Left renal pelvis (tissue), 4 donors: ENCODE results near the gene LAMP5. TPM values are rescaled to one million over a fixed set of nuclear protein-coding genes. Genes with fewer than 3 reads are reported as not detected.

Experiments
- DNase-seq, 4 donors: peaks; one replicate each; pipeline ENCODE4 v3.0.0-alpha.2; 2013; ENCODE audit warnings: low read depth in 4 of 4, low spot score in 3 of 4
- polyA plus RNA-seq, 4 donors: library from polyadenylated mRNA; unstranded; fragments of 120-200 nt; gene quantifications; one replicate each; pipeline ENCODE4 v1.2.1, GENCODE V29; 2013; ENCODE audit not compliant: insufficient read length in 4 of 4

The LAMP5 gene
- polyA plus RNA-seq, 4 donors, result 2.1 to 9.1 (median 6.3) TPM

DNA sequence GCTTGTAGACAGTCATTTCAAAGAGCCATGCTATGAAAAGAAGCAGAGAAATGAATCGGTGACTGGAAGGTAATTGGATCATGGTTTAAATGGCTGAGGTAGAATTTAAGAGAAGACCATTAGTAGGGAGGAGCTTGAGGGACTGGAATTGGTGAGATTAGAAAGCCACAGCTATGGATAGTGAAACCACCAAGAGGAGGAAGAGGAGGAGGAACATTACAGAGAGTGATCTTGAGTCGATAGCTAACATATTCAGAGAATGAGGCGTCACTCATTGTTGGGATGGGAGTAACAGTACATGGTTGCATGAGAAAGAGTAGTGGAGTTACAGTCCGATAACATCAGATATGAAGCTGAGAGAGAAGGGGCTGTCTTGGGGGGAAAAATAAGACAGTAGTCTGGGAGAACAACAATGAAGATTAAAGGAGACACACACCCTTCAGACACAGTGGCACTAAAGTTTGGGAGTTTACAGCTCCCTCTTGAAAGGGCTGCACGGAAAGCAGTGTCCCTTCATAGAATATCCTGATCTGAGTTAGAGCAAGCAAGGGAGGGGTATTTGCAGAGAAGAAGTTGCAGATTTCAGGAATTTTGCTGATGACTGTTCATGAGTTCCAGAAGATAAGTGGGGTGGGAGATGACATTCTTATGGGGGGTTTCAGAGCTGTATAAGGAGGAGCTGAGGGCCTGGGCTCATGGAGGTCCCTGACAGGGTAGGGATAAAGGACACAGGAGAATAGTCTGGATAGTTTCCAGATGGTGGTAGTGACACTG, 15.1 kb upstream of the LAMP5 start:
- no peak for DNase-seq

- no peak for DNase-seq
These were observed 14.3 kb upstream of the LAMP5 start for GRCh38 chr20:9500121-9500520.

GRCh38 chr20:9501473-9501872, 12.9 kb upstream of the LAMP5 start:
- DNase-seq, result no peak

- no peak for DNase-seq
These were observed 10.7 kb upstream of the LAMP5 start for GRCh38 chr20:9503526-9504245.

GRCh38 chr20:9506280-9506821, 8.0 kb upstream of the LAMP5 start:
- DNase-seq, result no peak

DNA sequence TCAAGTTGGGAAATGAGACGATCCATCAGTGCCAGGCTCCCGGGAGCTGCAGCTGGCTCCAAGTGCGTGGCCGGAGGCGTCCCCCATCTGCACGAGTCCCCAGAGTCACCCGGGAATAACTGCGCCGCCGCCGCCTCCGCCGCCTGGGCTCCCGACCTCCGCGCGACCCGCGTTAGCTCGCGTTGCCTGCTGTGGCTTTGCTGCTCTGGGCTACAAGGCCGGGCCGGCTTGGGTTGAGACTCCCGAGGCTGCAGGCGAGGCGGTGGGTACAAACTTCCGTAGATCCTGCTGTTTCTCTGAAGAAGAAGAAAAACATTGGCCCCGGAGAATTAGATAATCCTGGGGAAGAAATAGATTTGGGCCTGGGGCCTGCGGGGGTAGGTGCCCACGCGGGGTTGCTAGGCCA, 7.4 kb upstream of the LAMP5 start:
- no peak for DNase-seq

- no peak for DNase-seq
These were observed 6.7 kb upstream of the LAMP5 start for GRCh38 chr20:9507544-9508239.

DNA sequence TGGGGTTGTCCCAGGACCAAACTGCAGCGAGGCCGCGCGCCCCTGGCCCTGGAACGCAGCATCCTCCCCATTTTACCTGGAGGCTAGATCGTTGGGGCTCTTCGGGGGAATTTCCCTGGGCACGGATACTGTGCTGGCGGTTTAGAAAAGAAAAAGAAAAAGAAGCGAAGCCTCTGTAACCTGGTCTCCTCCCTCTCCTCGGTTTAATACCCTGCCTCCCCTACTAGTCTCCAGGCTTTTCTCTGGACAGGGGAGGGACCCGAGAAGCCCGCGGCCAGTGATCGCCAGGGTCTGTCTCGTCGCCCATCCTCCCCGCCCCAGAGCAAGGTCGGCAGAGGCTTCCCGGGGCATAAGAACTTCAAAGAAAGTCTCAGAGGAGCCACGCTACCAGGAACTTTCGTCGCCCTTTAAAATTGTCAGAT, 6.1 kb upstream of the LAMP5 start:
- no peak for DNase-seq

DNA sequence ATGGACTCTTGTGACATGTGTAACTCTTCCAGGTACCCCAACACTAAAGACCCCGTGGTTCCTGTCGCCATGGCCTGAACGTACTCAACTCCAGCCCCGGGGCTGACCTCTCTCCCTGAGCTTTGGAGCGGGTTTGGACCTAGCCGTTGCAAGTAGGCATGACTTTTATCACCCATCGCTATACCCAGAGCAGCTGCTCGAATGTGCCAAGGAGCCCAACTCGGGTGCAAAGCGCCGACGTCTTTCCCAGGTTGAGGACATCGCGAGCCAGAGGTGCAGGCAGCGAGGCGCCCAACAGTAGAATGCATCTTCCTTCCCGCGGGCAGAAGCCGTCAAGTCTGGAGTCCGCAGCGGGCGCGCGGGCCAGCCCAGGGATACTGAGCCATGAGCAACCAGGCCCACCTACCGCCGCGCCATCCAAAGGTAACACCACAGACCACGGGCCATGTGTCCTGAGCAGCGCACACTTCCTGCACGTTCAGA, 5.7 kb upstream of the LAMP5 start:
- no peak for DNase-seq

DNA sequence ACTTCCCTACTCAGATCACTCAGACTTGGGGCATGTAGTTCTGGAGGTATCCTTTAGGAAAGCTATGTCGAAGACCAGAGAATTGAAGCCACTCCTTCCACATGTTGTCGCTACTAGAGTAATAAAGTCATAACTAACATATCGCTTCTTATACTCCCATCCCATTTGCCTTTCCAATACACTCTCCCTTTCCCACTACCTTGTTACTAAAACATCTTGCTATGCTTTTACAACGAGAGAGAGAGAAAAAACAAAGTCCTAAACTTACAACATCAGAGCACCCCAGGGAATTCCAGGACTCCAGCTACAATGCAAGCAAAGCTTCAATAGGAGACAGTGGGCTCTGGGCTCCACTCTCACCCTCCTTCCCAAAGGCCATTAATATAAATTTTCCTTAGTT, 5.1 kb upstream of the LAMP5 start:
- no peak for DNase-seq

DNA sequence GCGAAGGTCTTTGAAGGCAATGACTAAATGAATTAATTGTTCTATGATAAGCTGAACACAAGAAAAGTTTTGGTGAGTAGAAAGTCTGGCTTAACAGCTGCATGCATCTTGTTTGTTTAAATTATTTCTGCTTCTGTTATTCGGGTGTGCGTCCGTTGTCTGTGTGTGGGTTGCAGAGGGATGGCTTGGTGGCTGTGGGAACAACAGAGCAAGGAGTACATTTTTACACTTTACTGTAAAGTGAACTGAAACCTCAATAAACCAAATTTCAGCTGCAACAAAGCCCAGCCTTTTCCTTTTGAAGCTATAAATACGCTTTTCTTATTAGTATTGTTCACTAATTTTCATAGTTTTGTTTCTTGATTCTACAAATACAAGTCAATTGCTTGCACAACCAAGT, 3.5 kb upstream of the LAMP5 start:
- no peak for DNase-seq

GRCh38 chr20:9514072-9514460, 324 bp upstream of the LAMP5 start:
- no peak for DNase-seq

- no peak for DNase-seq
These were observed 810 bp downstream of the LAMP5 start for GRCh38 chr20:9515214-9515585.

- no peak for DNase-seq
These were observed 1.4 kb downstream of the LAMP5 start for GRCh38 chr20:9515741-9516233.

DNA sequence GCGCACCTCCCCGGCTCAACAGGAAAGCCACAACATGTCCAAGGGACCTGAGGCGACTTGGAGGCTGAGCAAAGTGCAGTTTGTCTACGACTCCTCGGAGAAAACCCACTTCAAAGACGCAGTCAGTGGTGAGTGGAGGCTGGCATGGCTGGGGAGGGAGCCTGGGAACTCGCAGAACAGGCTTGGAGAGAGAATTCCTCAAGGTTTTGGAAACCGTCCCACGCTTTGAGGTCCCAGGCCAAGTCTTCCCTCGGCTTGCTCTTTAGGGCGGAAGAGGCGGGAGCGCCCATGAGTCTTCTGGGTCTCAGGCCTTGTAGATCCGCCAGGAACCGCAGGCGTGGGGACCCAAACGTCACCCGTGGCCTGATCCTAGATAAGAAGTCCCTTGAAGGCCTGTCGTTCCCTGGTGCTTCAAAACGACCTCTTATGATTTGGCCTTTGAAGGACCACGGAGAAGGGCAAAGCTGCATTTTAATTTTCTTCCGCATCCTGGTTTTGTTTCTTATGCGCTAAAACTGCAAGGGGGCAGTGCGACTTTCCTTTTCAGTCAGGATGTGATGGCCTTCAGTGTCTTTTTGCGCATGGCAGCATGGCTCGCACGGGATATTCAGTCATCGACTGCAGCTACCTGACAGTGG, 2.0 kb downstream of the LAMP5 start:
- no peak for DNase-seq

DNA sequence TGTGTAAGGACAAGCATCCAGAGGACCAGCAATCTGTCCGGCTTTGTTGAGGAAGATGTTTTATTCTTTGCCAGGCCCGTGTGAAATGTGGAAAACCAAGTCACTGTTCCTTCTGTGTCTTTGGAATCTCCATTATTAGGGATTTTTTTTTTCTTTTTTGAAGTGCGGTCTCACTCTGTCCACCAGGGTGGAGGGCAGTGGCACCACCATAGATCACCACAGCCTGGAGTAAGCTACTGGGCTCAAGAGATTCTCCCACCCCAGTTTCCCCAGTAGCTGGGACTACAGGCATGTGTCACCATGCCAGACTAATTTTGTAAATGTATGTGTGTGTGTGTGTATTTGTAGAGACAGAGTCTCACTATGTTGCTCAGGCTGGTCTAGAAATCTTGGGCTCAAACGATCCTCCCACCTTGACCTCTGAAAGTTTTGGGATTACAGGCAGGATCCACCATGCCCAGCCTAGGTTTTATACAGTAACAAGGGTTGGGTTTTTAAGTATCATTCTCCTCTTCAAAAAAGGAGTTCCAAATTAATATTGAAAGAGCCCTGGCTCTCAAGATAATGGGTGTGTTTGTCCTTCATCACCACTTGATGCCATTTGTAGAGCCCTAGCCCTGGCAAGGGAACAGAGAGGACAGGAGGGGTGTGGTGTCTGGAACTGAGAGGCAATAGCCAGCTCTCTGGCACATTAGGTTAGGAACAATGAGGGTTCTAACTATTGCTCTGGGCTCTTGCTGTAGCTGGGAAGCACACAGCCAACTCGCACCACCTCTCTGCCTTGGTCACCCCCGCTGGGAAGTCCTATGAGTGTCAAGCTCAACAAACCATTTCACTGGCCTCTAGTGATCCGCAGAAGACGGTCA, 3.1 kb downstream of the LAMP5 start:
- DNase-seq, result no peak

DNA sequence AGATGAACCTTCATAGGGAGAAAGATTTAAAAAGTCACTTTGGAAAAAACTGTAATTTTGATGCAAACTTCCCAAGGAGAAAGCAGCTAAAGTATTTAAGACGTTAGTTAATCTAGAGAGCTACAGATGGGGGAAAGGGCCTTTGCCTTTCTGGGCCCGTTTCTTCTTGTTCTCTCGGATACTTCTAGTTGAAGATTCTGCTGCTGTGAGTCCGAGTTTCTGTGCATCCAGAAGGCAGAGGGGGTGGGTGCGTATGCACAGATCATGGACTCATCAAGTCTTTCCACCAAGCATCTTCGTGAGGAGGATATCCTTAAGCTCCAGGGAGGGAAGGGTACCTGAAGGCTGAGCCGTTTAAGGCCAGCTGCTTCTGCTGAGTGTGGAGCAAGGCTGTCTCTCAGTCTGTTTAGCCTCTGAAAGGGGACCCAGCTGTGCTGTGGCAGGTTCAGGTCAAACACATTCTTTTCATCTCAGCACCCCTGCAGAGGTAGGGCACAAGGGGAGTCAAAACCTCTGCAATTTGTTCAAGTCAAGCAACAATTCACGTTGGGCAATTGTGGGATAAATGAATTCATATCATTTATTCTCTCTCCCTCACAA, 4.3 kb downstream of the LAMP5 start:
- no peak for DNase-seq

GRCh38 chr20:9520086-9520485, 5.7 kb downstream of the LAMP5 start:
- no peak for DNase-seq

DNA sequence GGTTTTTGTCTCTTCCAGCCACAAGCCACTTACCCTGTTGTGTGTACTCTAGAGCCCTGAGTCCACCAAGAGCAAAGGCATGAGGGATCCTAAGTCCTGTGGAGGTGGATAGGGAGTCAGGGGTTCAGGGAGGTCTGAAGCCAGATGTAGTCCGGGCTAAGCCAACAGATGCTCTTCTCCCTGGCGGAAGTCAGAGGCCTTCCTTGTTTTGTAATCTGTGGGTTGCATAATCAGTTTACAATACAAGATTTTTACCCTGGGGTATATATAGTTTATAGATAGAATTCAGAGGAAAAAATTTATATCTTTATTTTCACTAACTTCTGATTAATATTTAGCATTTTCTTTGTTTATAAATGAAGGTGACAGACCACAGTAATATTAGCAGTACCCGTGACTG, 9.2 kb downstream of the LAMP5 start:
- no peak for DNase-seq
